Breast epithelium (tissue), 4 donors: ENCODE results near the gene LYST. TPM values are rescaled to one million over a fixed set of nuclear protein-coding genes. Genes with fewer than 3 reads are reported as not detected.
A peak's percentile ranks its signal among the peaks of the same experiment; 100 is the strongest.

Experiments used
- DNase-seq, 2 donors: peaks; one replicate each; pipeline ENCODE4 v3.0.0-alpha.2; 2019; ENCODE audit warnings: low spot score in 2 of 2
- H3K27ac ChIP-seq, 2 donors: fragments of 200-600 bp; sonication (generic) in 1 of 2; one replicate each; pipeline ENCODE4 v1.5.1; 2016 to 2019; ENCODE audit warnings: mild to moderate bottlenecking in 1 of 2
- H3K27me3 ChIP-seq, 2 donors: fragments of 200-600 bp; sonication (generic) in 1 of 2; one replicate each; pipeline versions ENCODE4 v1.5.1 to v1.6.0; 2017 to 2019; ENCODE audit warnings: control low read depth in 1 of 2, mild to moderate bottlenecking in 1 of 2
- H3K36me3 ChIP-seq: fragments of 200-600 bp; one replicate; pipeline ENCODE4 v1.5.1; 2019
- H3K4me1 ChIP-seq, 2 donors: fragments of 200-600 bp; sonication (generic); one replicate each; pipeline ENCODE4 v1.5.1; 2016 to 2019; ENCODE audit warnings: control low read depth in 1 of 2
- H3K4me3 ChIP-seq, 3 donors: fragments of 200-600 bp; sonication (generic); 1 replicate in 2 of 3; 2 replicates in 1 of 3; pipeline ENCODE4 v1.5.1; 2016 to 2019; ENCODE audit warnings: mild to moderate bottlenecking in 3 of 3, moderate library complexity in 2 of 3
- H3K9me3 ChIP-seq, 2 donors: fragments of 200-600 bp; sonication (generic) in 1 of 2; one replicate each; pipeline ENCODE4 v1.5.1; 2016 to 2019; ENCODE audit warnings: control low read depth in 1 of 2
- CTCF ChIP-seq, 3 donors: fragments of 450-650 bp; IDR thresholded peaks; one replicate each; pipeline ENCODE4 v1.5.1; 2016 to 2017; ENCODE audit warnings: antibody characterized with exemption in 3 of 3, mild to moderate bottlenecking in 3 of 3, moderate library complexity in 3 of 3
- POLR2A ChIP-seq: fragments of 450-650 bp; IDR thresholded peaks from one replicate; pipeline ENCODE4 v1.6.1; 2016; ENCODE audit warnings: antibody characterized with exemption, mild to moderate bottlenecking, moderate library complexity
- POLR2AphosphoS5 ChIP-seq, 3 donors: sonication (generic); formaldehyde crosslinking; IDR thresholded peaks; one replicate each; pipeline ENCODE4 v1.6.1; 2017; ENCODE audit warnings: antibody characterized with exemption in 3 of 3
- intact Hi-C: fragments of 100-400 bp; cut with DNase I; formaldehyde crosslinking; loops from one replicate; pipeline ENCODE4 v1.15.1; 2023; ENCODE audit warnings: low total_unique reads
- total RNA-seq, 3 donors: library from RNA; depleted of rRNA; stranded (reverse); fragments of >200 nt; gene quantifications; one replicate each; pipeline ENCODE4 v1.1.0, GENCODE V29; 2016

The LYST gene
- total RNA-seq, 3 donors from 2014 or later: 63.3 to 78.3 (median 66.1) TPM

GRCh38 chr1:235646463-235646862 is 220.2 kb downstream of the LYST start:
- H3K27me3 ChIP-seq: peaks cover 0 to 21% of the 10 kb centered on the region in 2 donors

GRCh38 chr1:235644693-235645305 is 221.9 kb downstream of the LYST start:
- TF ChIP-seq POLR2A (no peak), POLR2AphosphoS5 (IDR thresholded peaks at IDR 0.05) (no peak)
- no peaks in the 10 kb centered on the region for H3K36me3 ChIP-seq
- H3K27ac ChIP-seq: no peak overlapping the region
- intact Hi-C loops: no loop called here
- H3K27me3 ChIP-seq: peaks cover 0 to 8% of the 10 kb centered on the region in 2 donors
- H3K4me3 ChIP-seq: no peak overlapping the region
- no peaks in the 10 kb centered on the region for H3K9me3 ChIP-seq
- no peak for DNase-seq
- no peaks in the 10 kb centered on the region for H3K4me1 ChIP-seq

More at GRCh38 chr1:235646463-235646862, 220.2 kb downstream of the LYST start:
- no peak for DNase-seq
- intact Hi-C loops: no loop called here
- TF ChIP-seq POLR2A (no peak), POLR2AphosphoS5 (IDR thresholded peaks at IDR 0.05) (no peak), CTCF (IDR thresholded peaks at IDR 0.05) (no peak)
- Histone ChIP-seq H3K27ac (no peak overlapping the region), H3K4me3 (no peak overlapping the region), H3K9me3 (no peaks in the 10 kb centered on the region), H3K4me1 (no peaks in the 10 kb centered on the region), H3K36me3 (no peaks in the 10 kb centered on the region)

GRCh38 chr1:235643837-235644692 is 222.6 kb downstream of the LYST start:
- Histone ChIP-seq H3K27ac (no peak overlapping the region), H3K36me3 (no peaks in the 10 kb centered on the region), H3K27me3 (peaks cover 0 to 4% of the 10 kb centered on the region in 2 donors), H3K4me3 (no peak overlapping the region), H3K4me1 (no peaks in the 10 kb centered on the region), H3K9me3 (no peaks in the 10 kb centered on the region)
- no peak for DNase-seq
- TF ChIP-seq POLR2A (no peak), CTCF (IDR thresholded peaks at IDR 0.05) (no peak), POLR2AphosphoS5 (IDR thresholded peaks at IDR 0.05) (no peak)
- intact Hi-C loops: no loop called here

GRCh38 chr1:235642943-235643371 is 223.7 kb downstream of the LYST start:
- no peaks in the 10 kb centered on the region for H3K36me3 ChIP-seq
- H3K9me3 ChIP-seq: no peaks in the 10 kb centered on the region
- no peak overlapping the region for H3K27ac ChIP-seq
- H3K4me1 ChIP-seq: no peaks in the 10 kb centered on the region
- intact Hi-C loops: no loop called here
- no peak overlapping the region for H3K4me3 ChIP-seq
- no peak for DNase-seq
- H3K27me3 ChIP-seq: peaks cover 0 to 4% of the 10 kb centered on the region in 2 donors
- no peak for TF ChIP-seq POLR2AphosphoS5 (IDR thresholded peaks at IDR 0.05)
- no peak for TF ChIP-seq CTCF (IDR thresholded peaks at IDR 0.05)
- no peak for TF ChIP-seq POLR2A

GRCh38 chr1:235642011-235642942 is 224.4 kb downstream of the LYST start:
- Histone ChIP-seq H3K4me1 (no peaks in the 10 kb centered on the region), H3K36me3 (no peaks in the 10 kb centered on the region), H3K27ac (no peak overlapping the region), H3K9me3 (no peaks in the 10 kb centered on the region), H3K4me3 (peak overlapping the region in 2 of 3 donors; percentile 35 to 57), H3K27me3 (peaks cover 0 to 4% of the 10 kb centered on the region in 2 donors)
- intact Hi-C loops: no loop called here
- no peak for DNase-seq
- TF ChIP-seq CTCF (IDR thresholded peaks at IDR 0.05): no peak
- TF ChIP-seq POLR2A: no peak
- no peak for TF ChIP-seq POLR2AphosphoS5 (IDR thresholded peaks at IDR 0.05)
